ENCODE data around the gene ELMO1.

ELMO1 gene

GRCh38 chr7:37448636-37449361 lies at the start of gene ELMO1:
Gene ELMO1 (minus strand): TSS chr7:37448864. CDS start chr7:37342690, 106,174 bp downstream.
- DNase-seq = peak; percentile 84

GRCh38 chr7:37497576-37497975 lies 48.9 kb upstream of the ELMO1 start:
- no peak for DNase-seq

GRCh38 chr7:37495574-37496184 lies 47.0 kb upstream of the ELMO1 start:
- DNase-seq = peak; percentile 53

- DNase-seq = no peak
These were observed 46.3 kb upstream of the ELMO1 start for GRCh38 chr7:37494926-37495325.

- no peak for DNase-seq
These were observed 45.1 kb upstream of the ELMO1 start for GRCh38 chr7:37493810-37494209.

GRCh38 chr7:37493123-37493522 lies 44.5 kb upstream of the ELMO1 start:
- no peak for DNase-seq

- no peak for DNase-seq
These were observed 43.4 kb upstream of the ELMO1 start for GRCh38 chr7:37491919-37492694.

GRCh38 chr7:37489703-37490102 lies 41.0 kb upstream of the ELMO1 start:
- no peak for DNase-seq

GRCh38 chr7:37488163-37488764 lies 39.6 kb upstream of the ELMO1 start:
- DNase-seq = no peak

- no peak for DNase-seq
These were observed 35.9 kb upstream of the ELMO1 start for GRCh38 chr7:37484426-37485073.

- DNase-seq = no peak
These were observed 35.0 kb upstream of the ELMO1 start for GRCh38 chr7:37483627-37484026.

- no peak for DNase-seq
These were observed 34.3 kb upstream of the ELMO1 start for GRCh38 chr7:37482953-37483352.

GRCh38 chr7:37482505-37482904 lies 33.8 kb upstream of the ELMO1 start:
- DNase-seq = no peak

GRCh38 chr7:37481722-37482288 lies 33.1 kb upstream of the ELMO1 start:
- DNase-seq = no peak

- DNase-seq = no peak
These were observed 32.5 kb upstream of the ELMO1 start for GRCh38 chr7:37481154-37481553.

GRCh38 chr7:37480041-37481031 lies 31.7 kb upstream of the ELMO1 start:
- DNase-seq = no peak

GRCh38 chr7:37476881-37477450 lies 28.3 kb upstream of the ELMO1 start:
- no peak for DNase-seq

- DNase-seq = no peak
These were observed 27.8 kb upstream of the ELMO1 start for GRCh38 chr7:37476428-37476827.

- DNase-seq = no peak
These were observed 27.0 kb upstream of the ELMO1 start for GRCh38 chr7:37475646-37476045.

GRCh38 chr7:37471619-37472018 lies 23.0 kb upstream of the ELMO1 start:
- DNase-seq = no peak

- DNase-seq = no peak
These were observed 18.3 kb upstream of the ELMO1 start for GRCh38 chr7:37467002-37467401.
